Astrocyte (in vitro differentiated cells and primary cell): Measurements from ENCODE around the gene COL8A2.

Experiments
- EZH2 ChIP-seq: IDR thresholded peaks from 2 replicates; pipeline ENCODE4 v1.6.1; 2012; ENCODE audit warnings: mild to moderate bottlenecking, low read length, inconsistent platforms; ENCODE audit not compliant: insufficient read depth
- TF ChIP-seq, protein P1 (sequence below): IDR thresholded peaks from 2 replicates; pipeline ENCODE4 v1.5.1; 2011; ENCODE audit warnings: low read depth, mild to moderate bottlenecking, inconsistent platforms, low read length, moderate library complexity; ENCODE audit not compliant: insufficient read depth

DNA sequence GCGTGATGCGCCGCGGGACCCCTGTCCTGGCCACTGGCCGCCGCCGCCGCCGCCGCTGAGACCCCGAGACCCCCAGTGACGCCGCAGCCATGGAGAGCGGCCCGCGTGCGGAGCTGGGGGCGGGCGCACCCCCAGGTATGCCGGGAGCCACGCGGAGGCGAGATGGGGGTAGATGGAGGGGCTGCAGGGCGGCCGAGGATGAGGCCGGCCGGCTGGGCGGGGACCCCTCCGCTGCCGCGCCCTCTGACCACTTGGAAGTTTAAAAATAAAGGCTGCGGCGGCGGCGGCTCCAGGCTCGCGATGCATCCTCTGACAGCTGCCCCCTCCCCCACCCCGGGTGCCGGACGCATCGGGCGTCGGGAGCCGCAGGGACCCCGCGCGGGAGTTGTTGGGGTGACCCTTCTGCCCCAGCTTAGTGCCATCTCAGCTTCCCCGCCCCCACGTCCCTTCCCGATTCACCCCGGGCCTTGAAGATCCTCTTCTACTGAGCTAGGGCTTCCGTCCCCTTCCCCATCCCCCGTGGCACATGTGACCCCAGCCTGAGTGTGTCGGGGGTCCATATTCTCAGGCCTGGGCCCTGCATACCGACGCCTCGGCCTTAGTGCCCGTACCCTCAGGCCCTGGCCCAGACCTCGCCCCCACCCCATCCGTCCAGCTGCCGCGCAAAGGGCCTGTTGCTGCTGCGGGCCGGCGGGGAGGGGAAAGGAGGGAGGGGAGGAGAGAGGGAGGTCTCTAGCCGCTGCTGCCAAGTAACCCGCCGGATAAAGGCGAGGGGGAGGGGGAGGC lies 31.5 kb upstream of the COL8A2 start:
- TF ChIP-seq, protein P1, sequence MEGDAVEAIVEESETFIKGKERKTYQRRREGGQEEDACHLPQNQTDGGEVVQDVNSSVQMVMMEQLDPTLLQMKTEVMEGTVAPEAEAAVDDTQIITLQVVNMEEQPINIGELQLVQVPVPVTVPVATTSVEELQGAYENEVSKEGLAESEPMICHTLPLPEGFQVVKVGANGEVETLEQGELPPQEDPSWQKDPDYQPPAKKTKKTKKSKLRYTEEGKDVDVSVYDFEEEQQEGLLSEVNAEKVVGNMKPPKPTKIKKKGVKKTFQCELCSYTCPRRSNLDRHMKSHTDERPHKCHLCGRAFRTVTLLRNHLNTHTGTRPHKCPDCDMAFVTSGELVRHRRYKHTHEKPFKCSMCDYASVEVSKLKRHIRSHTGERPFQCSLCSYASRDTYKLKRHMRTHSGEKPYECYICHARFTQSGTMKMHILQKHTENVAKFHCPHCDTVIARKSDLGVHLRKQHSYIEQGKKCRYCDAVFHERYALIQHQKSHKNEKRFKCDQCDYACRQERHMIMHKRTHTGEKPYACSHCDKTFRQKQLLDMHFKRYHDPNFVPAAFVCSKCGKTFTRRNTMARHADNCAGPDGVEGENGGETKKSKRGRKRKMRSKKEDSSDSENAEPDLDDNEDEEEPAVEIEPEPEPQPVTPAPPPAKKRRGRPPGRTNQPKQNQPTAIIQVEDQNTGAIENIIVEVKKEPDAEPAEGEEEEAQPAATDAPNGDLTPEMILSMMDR, result no peak
- TF ChIP-seq EZH2, result no peak
